ENCODE measurements around the gene LIPA.
"Not testable (repeated sequence)": the region's sequence is repeated elsewhere in the genome, so short reads cannot be mapped to it uniquely, and the experiment has no call there.

Gene LIPA

GRCh38 chr10:89251409-89252224 is at the start of gene LIPA:
LIPA (minus strand) TSS chr10:89251775; CDS start chr10:89247648, 4,127 bp downstream.
- DNase-seq (ENCODE audit: low spot score) = peak; percentile 98

DNA sequence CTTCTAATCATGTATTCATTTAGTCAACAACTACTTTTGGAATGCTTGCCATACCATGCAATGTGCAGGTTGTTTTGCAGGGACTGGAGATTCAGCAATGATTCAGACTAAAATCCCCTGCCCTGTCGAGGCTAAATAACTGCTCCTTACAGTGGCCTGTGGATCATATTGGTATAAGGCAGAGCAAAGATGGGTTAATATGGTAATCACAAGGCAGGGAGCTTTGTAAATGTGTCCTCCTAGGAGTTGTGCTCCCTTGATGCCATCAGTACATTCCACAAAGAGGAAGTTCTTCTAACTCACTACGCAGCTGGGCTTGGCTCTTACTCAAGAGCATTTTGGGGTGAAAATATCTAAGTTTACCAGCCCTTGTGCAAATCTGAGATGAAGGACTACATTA is 49.7 kb upstream of the LIPA start:
- peak; percentile 62 for DNase-seq (ENCODE audit: low spot score)

DNA sequence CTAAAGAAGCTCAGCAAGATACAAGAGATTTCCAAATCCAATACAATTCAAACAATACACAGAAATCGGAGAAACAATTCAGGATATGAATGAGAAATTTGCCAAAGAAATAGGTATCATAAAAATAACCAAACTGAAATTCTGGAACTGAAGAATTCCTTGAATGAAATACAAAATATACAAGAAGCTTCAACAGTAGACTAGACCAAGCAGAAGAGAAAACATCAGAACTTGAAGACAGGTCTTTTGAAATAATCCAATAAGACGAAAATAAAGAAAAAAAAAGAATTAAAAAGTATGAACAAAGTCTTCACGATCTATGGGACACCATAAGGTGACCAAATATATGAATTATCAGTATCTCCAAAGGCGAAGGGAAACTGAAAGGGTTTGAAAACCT is 47.5 kb upstream of the LIPA start:
- DNase-seq (ENCODE audit: low spot score) = no peak

GRCh38 chr10:89297791-89298190 is 46.2 kb upstream of the LIPA start:
- no peak for DNase-seq (ENCODE audit: low spot score)

GRCh38 chr10:89297356-89297755 is 45.8 kb upstream of the LIPA start:
- no peak for DNase-seq (ENCODE audit: low spot score)

DNA sequence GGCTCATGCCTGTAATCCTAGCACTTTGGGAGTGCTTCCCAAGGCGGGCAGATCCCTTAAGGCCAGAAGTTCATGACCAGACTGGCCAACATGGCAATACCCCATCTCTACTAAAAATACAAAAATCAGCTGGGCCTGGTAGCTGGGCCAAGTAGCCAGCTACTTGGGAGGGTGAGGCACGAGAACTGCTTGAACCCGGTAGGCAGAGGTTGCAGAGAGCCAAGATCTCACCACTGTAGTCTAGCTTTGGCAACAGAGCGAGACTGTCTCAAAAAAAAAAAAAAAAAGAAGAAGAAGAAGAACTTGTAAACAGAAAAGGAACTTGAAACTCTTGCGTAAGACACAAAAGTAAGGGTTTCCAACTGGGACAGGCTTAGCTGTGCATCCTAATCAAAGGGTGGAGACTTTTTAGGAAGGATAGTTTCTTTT is 44.7 kb upstream of the LIPA start:
- DNase-seq (ENCODE audit: low spot score) = no peak

- no peak for DNase-seq (ENCODE audit: low spot score)
Measured at GRCh38 chr10:89295597-89295996, 44.0 kb upstream of the LIPA start.

- DNase-seq (ENCODE audit: low spot score) = no peak
Measured at GRCh38 chr10:89294721-89295239, 43.2 kb upstream of the LIPA start.

GRCh38 chr10:89285303-89285702 is 33.7 kb upstream of the LIPA start:
- not testable (repeated sequence) for DNase-seq (ENCODE audit: low spot score)

DNA sequence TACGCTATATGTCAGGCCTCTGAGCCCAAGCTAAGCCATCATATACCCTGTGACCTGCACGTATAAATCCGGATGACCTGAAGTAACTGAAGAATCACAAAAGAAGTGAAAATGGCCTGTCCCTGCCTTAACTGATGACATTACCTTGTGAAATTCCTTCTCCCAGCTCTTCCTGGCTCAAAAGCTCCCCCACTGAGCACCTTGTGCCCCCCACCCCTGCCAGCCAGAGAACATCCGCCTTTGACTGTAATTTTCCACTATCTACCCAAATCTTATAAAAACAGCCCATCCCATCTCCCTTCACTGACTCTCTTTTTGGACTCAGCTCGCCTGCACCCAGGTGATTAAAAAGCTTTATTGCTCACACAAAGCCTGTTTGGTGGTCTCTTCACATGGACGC is 33.1 kb upstream of the LIPA start:
- DNase-seq (ENCODE audit: low spot score) = not testable (repeated sequence)

GRCh38 chr10:89283936-89284475 is 32.4 kb upstream of the LIPA start:
- DNase-seq (ENCODE audit: low spot score) = no peak

DNA sequence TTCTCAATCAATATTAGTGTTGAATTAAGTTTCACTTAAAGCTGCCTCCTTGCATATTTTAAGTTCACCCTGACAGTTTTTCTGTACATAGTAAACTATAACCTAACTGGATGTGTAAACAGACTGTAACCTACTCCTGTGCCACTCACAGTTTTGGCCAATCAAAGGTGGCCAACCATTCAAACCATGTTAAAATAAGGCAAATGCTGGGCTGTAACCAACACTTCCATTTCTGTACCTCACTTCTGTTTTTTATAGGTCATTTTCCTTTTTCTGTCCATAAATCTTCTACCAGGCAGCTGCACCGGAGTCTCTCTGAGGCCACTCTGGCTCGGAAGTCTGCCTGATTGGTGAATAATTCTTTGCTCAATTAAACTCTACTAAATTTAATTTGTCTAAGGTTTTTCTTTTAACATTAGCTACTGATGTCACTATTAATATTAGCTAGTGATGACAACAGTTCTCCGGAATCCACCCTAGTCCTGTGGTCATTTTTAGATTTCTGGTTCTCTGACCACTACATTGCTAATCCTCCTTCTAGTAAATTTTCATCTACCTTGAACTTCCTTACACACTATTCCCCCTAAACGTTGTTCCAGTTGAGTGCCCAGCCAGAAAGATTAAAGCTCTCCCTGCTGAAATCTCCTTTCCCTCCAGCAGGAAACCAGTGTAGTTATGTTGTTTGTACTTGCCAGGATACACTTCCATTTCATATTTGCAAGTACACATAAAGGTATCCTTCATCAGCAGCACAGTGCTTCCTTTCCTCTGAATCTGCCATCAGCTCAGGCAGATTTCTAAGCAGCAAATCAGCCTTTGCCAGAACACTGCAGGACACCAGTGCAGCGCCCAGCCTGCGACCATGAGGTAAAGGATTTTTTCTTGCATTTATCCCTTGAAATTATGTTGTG is 31.7 kb upstream of the LIPA start:
- no peak for DNase-seq (ENCODE audit: low spot score)

- no peak for DNase-seq (ENCODE audit: low spot score)
Measured at GRCh38 chr10:89281606-89282395, 30.2 kb upstream of the LIPA start.

GRCh38 chr10:89280508-89280907 is 28.9 kb upstream of the LIPA start:
- no peak for DNase-seq (ENCODE audit: low spot score)

GRCh38 chr10:89279421-89279869 is 27.9 kb upstream of the LIPA start:
- no peak for DNase-seq (ENCODE audit: low spot score)

DNA sequence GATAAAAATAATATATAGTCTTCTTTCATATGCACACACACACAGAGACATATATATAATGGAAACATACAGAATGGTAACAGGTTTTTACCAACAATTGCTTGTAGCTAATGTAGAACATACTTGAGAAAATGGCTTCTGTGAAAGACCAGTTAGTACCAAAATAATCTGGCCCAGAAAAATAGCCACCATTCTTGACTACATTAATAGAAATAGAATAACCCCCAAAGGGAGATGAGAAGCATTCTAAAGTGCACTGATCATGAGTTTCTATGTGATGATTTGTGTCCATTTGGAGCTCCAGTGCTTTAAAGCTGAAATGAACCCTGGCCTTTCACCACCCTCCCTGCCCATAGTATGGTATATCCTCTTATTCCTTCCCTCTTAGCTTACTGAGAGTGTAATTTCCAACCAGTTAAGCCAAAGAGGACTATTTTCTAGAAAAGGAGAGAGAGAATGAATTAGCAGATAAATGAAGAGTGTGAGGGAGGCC is 27.4 kb upstream of the LIPA start:
- no peak for DNase-seq (ENCODE audit: low spot score)

DNA sequence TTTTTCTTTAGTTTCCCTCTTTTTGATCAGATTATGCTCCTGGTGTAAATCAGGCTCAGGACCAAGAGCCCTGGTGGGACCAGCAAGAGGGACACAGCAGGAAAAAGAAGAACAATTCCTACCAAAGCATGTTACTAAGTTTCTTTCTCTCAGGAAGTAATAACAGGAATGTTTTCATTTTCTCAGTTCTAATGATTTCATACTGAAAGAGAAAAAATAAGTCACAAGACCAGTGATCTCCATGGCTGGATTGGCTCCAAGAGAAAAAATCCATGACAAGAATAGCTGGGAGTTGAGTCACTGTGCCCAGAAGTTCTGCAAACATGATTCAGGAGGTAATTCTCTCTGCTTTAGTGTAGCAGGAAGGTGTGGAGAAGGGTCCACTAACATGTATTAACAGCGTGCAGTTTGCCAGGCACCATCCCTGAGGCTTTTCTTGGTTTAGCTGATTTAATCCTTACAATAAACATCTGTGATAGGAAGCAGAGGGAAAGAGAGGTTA is 26.5 kb upstream of the LIPA start:
- DNase-seq (ENCODE audit: low spot score) = no peak

DNA sequence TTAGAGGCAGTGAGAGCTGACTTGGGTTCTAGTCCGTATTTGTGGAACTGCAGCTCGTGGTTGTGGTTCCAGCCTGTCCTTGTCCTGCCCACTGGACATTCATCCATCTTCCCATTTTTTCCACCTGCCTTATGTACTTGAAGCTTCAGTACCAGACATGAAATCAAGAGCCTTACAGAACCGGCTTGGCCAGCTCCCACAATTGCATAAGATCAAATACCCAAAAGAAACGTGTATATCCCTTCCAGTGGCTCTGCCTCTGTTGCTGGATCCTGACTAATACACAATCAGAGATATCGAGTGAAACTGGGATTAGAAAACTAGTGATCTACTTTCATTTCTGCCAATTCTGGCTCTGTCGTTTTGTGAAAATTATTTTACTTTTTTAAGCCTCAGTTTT is 23.8 kb upstream of the LIPA start:
- DNase-seq (ENCODE audit: low spot score) = no peak

DNA sequence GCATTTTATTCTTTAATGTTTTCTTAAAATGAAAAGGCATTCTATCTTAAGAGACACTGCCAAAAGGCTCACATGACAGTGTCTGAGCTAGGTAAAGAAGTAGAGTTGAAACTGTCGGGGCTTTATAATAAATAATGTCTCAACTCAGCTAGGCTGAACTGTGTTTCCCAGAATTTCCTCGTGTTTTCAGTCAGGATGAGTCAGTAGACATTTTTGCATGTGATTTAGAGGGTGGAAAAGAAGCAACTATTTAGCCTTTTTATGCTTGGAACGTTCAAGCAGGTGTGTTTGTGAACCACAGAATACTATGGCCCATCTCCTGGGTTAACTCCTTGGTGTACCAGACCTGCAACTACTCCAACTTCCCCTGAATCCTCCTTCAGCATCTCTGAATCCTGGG is 23.4 kb upstream of the LIPA start:
- DNase-seq (ENCODE audit: low spot score) = no peak

GRCh38 chr10:89273680-89274079 is 22.1 kb upstream of the LIPA start:
- DNase-seq (ENCODE audit: low spot score) = no peak

DNA sequence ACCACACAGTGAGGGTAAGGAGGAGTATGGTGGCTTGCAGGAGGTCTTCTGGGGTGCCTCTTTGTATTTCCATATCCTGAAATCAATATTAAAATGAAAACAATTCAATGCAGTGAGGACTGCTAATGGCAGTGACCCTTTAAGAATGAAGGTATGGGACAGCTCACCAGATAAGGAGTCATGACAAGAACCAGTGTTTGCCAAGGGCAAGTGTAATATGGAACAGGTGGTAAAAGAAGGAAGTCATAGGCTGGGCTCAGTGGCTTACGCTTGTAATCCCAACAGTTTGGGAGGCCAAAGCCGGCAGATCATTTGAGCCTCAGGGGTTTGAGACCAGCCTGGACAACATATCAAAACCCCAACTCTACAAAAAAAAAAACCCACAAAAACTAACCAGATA is 20.0 kb upstream of the LIPA start:
- no peak for DNase-seq (ENCODE audit: low spot score)
